DMS 273 (cell line): ENCODE data around the gene ABLIM2.
A peak's percentile ranks its signal among the peaks of the same experiment; 100 is the strongest.

Source experiments
- DNase-seq: peaks from one replicate; lab custom pipeline; 2025; ENCODE audit not compliant: unreplicated experiment; lab: John Stamatoyannopoulos, UW

The ABLIM2 gene

GRCh38 chr4:8050555-8051206, 107.9 kb downstream of the ABLIM2 start:
- DNase-seq, result peak; percentile 68

GRCh38 chr4:8050180-8050554, 108.4 kb downstream of the ABLIM2 start:
- DNase-seq, result no peak

GRCh38 chr4:8048856-8049676, 109.5 kb downstream of the ABLIM2 start:
- DNase-seq, result peak; percentile 15

- no peak for DNase-seq
These were observed 110.6 kb downstream of the ABLIM2 start for GRCh38 chr4:8047837-8048678.

DNA sequence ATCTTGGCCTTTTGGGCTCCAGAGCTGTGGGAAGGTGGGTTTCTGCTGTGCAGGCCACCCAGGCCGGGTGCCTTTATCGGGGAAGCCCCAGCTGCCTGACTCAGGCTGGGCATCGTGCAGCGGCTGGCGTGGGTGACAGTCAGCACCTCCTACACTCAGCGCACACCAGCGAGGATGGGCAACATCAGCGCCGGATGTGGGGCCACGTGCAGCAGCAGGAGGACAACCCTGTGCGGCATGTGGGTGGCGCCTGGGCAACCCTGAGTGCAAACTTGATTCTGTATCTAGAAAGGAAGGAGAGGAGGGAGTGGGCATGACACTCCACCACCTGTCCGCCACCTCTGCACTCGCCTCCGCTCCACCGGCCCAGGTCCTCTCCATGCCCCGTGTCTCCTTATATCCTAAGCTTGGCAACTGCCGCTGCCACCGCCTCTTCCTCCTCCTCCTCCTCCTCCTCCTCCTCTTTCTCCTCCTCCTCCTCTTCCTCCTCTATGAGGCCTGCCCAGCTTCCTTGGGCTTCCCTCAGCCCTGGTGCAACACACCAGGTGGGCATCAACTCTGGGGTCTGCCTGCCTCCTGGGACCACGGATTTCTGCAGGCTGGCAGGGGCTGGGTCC, 111.6 kb downstream of the ABLIM2 start:
- DNase-seq, result no peak

DNA sequence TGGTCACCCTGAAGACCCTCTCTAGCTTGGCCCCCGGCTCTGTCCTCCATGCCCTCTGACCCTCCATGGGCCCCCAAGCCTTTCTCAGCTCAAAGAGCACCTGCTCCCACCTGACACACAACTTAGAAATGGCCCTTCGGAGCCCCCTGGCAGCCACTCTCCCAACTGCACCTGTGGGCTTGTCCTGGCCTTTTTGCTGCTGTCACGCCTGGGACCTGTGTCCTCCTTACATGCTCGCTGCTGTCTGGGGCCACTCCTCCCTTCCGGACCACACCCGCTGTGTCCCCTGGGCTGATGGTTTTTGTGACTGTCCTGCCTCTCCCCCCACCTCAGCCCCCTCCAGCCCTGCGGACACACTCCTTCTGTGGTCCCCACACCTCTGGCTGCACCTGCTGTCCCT, 112.7 kb downstream of the ABLIM2 start:
- DNase-seq, result no peak

- peak; percentile 54 for DNase-seq
These were observed 113.9 kb downstream of the ABLIM2 start for GRCh38 chr4:8044699-8045098.

DNA sequence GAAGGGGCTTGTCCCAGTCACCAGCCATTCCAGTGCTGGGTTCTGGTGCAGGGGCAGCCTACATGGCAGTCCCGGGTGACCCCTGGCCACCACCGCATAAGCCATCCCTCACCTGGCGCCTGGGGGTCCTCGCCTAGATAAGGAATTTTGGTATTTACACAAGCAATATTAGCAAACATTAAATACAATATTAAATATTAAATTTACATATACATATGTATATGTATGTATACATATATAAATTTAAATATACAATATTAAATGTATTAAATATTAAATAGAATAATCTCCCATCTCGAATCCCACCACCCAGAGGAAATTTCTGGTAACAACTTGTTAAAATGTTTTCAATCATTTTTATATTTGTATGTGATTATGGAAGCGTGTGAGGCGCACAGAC, 114.4 kb downstream of the ABLIM2 start:
- no peak for DNase-seq

DNA sequence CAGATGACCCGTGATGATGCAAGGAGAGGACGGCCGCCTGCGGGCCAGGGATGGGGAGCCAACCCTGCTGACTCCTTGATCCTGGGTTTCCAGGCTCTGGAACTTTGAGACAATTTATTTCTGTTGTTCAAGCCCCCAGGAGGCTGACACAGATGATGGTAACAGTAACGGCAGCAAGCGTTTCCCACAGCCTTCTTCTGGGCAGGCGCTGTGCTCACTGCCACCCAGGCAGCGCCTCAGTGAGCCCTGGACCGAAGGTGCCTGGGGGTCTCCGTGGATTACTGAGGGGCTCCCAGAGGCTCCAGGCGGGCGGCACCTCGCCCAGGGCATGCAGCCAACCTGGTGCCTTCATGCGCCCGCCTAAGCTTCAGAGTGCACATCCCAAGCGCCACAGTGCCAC, 115.0 kb downstream of the ABLIM2 start:
- DNase-seq, result no peak

GRCh38 chr4:8041868-8042267, 116.7 kb downstream of the ABLIM2 start:
- no peak for DNase-seq

DNA sequence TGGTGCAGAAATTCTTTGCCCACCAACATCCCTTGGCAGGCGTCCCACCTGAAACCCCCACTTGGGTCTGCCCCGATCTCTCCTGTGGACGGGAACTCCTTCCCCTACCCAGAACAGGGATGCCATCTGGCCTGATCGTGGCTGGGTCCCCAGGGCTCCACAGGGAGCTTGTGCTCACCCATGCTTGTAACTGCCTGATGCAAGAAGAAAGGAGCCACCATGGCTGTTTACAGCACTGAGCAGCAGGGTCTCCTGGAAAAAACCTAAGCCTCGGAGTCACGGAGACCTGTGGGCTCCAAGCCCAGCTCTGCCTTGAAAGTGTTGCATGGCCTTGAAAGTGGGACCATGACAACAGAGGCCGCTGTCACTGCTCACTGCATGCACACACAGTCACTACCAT, 117.4 kb downstream of the ABLIM2 start:
- DNase-seq, result peak; percentile 34

- no peak for DNase-seq
These were observed 118.0 kb downstream of the ABLIM2 start for GRCh38 chr4:8040607-8041006.

GRCh38 chr4:8039853-8040252, 118.8 kb downstream of the ABLIM2 start:
- no peak for DNase-seq

DNA sequence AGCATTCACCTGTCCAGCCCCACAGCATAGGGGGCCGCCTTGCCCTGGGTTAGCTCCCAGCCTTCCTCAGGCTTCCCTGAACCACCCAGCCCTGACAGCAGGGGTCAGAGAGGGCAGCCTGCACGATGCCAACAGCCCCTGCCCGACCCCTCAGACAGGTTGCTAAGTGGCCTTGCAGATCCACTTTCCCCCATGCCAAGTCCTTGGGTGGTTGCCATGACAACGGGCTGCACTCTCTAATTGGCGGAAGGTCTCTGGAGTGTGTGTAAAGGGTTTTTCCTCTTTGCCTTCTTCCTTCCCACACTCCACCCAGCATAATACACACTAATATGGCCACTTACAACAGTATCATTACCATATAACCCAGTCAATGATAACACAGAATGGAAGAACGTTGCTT, 119.3 kb downstream of the ABLIM2 start:
- DNase-seq, result peak; percentile 77

GRCh38 chr4:8038719-8039251, 119.8 kb downstream of the ABLIM2 start:
- peak; percentile 24 for DNase-seq

DNA sequence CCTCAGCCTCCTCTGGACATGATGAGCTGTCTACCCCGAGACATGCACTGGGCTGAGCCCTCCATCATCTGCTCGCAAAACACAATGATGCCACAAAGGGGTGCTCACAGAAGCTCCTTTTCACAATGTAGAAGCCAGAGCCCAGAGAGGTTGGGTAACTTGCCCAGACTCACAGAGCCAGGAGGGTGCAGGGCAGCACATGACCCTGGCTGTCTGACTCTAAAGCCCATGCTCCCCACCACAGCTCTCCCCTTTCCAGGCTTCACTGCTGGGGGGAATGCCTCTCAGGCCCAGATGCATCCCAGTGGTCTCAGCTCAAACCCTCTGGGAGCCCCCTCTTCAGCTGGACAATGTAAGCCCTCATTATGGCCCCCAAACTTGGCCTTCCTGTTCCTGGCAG, 120.5 kb downstream of the ABLIM2 start:
- DNase-seq, result no peak

DNA sequence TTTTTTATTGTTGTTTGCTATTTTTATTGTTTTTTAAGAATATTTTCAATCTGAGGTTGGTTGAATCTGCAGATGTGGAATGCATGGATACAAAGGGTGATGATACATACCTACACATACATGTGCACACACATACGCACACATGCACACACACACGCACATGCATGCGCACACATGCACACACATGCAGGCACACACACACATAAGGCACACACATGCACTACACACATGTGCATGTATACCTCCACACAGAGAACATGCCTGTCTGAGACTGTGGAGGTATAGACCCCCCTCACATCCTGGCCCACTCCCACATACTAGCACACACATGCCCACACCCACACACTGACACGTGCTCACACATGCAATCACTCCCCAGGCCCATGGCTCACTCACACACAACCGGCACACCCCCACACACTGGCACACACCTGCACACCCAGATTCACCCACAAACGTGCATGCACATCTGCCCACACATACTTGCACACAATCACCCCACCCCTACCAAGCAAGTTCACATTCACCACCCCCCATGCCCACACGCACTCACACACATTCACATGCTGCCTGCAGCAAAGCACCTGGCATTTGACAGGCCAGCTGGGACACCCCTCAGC, 121.4 kb downstream of the ABLIM2 start:
- no peak for DNase-seq

GRCh38 chr4:8035371-8035780, 123.2 kb downstream of the ABLIM2 start:
- no peak for DNase-seq

DNA sequence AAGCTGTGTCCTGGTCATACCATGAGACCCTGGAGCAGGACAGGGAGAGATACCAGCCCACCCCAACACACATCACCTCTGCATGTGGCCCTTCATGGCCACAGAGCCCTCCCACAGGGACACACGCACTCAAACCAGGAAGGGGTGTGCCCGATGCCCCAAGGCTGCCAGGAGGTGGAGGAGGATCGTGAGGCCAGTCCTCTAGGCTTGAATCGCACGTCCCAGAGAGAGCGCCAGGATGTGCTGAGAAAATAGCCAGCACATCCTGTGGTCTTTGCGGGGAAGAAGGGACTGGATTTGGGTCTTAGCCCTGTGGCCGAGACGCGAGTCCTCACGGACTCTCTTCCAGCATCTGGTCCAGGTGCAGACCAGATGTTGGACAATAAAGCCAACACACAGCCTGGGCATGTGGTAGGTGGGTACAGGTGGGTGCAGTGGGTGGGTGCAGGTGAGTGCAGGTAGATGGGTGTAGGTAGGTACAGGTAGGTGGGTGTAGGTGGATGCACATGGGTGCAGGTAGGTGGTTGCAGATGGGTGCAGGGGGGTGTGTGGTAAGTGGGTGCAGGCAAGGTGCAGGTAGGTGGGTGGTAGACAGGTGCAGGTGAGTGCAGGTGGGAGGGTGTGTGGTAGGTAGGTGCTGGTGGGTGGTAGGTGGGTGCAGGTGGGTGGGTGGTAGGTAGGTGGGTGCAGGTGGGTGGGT, 124.6 kb downstream of the ABLIM2 start:
- DNase-seq, result no peak
